ACC112 (cell line): ENCODE measurements around the gene SYTL2.
"Not testable (repeated sequence)": the region's sequence is repeated elsewhere in the genome, so short reads cannot be mapped to it uniquely, and the experiment has no call there.

ENCODE experiments used
- H2AFZ ChIP-seq: fragments of 200-600 bp; sonication (generic); one replicate; pipeline ENCODE4 v1.6.0; 2017; ENCODE audit warnings: antibody characterized with exemption, low read length; ENCODE audit not compliant: unreplicated experiment
- H3K27ac ChIP-seq: fragments of 200-600 bp; sonication (generic); 2 replicates; pipeline ENCODE4 v1.5.1; 2014; ENCODE audit warnings: low read depth, mild to moderate bottlenecking, antibody characterized with exemption, low read length, moderate library complexity
- H3K27me3 ChIP-seq: fragments of 200-600 bp; sonication (generic); 2 replicates; pipeline ENCODE4 v1.6.1; 2014; ENCODE audit warnings: mild to moderate bottlenecking, antibody characterized with exemption, low read length, moderate library complexity, mixed read lengths; ENCODE audit not compliant: insufficient read depth
- H3K36me3 ChIP-seq: fragments of 200-600 bp; sonication (generic); 2 replicates; pipeline ENCODE4 v1.6.1; 2016; ENCODE audit warnings: mild to moderate bottlenecking, antibody characterized with exemption, low read length, moderate library complexity, mixed read lengths; ENCODE audit not compliant: insufficient read depth
- H3K4me1 ChIP-seq: fragments of 200-600 bp; sonication (generic); one replicate; pipeline ENCODE4 v1.6.1; 2016; ENCODE audit warnings: low read length, mixed read lengths; ENCODE audit not compliant: insufficient read depth, unreplicated experiment, control insufficient read depth
- H3K4me3 ChIP-seq: fragments of 200-600 bp; sonication (generic); 2 replicates; pipeline ENCODE4 v1.5.1; 2014; ENCODE audit warnings: mild to moderate bottlenecking, low read depth, low read length
- H3K79me2 ChIP-seq: fragments of 200-600 bp; sonication (generic); one replicate; pipeline ENCODE4 v1.6.0; 2016; ENCODE audit warnings: low read length; ENCODE audit not compliant: control insufficient read depth, unreplicated experiment, insufficient read depth

The SYTL2 gene

DNA sequence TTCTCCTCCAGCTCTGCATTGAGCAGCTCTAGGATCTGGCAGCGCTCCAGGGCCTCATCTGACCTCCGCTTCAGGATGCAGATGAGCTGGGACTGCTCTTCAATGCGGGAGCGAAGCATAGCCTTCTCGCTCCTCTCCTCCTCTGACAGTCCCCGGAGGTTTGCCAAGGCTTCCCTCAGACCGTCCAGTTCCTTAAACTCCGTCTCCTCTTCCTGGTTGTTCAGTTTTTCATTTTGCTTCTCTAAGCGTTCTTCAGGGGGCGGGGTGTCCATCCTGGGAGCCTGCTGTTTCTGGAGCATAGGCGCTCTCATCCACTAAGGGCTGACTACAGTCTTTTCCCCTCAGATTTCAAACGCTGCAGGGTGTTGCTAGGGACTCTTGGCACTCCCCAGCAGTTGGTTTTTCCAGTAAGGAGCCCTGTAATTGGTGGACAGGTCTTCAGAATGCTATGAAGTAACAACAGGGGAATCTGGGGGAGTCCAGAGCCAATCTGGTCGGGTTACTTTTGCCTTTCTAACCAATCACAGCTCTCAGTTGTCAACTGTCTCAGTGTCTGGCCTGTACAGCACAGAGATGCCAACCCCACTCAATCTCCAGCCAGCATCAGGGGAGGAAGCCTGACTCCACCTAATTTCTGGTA is 125.0 kb downstream of the SYTL2 start, which contains the start of gene CCDC89:
Gene CCDC89 (minus strand): TSS at position 376 of the 640 bp plus-strand sequence. CDS start 65 bp downstream, at position 311.
- no peaks in the 10 kb centered on the region for H3K79me2 ChIP-seq
- H3K36me3 ChIP-seq: no peaks in the 10 kb centered on the region
- H2AFZ ChIP-seq: peak within 1 kb of the TSS; percentile 19
- no peak within 1 kb of the TSS for H3K27ac ChIP-seq
- no peaks in the 10 kb centered on the region; the same call in 1 of the 2 replicates for H3K27me3 ChIP-seq
- H3K4me3 ChIP-seq: peak within 1 kb of the TSS; percentile 51
- no peaks in the 10 kb centered on the region for H3K4me1 ChIP-seq

DNA sequence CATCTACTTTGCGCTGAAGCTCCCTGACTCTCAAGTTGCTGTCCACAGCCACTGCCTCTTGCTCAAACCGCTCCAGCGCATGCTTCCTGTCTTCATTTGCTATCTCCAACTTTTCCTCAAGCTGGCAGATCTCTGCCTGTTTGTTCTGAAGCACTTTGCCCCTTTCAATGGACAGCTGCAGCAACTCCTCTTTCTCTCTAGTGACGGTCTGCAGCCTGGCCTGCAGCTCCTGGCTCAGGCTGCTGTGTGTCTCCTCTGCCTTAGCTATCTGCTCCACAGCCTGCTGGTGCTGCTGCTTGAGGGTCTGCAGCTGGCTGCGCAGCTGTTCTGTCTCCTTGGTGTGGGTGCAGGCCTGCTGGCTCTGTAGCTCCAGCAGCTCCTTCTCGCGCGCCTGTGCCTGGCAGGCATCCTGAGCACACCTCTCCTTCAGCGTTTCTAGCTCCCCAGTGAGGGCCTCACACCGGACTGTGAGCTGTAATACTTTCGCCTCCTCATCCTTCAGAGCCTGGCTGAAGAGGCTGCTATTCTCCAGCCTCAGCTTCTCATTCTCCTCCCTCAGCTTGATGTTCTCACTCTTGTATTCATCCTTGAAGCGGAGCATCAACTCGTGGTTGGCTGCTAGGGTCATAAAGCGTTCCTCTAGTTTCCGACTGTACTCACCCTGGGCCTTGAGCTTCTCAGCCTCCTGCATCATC is 125.7 kb downstream of the SYTL2 start:
- Histone ChIP-seq H3K79me2 (no peaks in the 10 kb centered on the region), H2AFZ (peak overlapping the region; percentile 19), H3K4me3 (peak overlapping the region; percentile 51)

DNA sequence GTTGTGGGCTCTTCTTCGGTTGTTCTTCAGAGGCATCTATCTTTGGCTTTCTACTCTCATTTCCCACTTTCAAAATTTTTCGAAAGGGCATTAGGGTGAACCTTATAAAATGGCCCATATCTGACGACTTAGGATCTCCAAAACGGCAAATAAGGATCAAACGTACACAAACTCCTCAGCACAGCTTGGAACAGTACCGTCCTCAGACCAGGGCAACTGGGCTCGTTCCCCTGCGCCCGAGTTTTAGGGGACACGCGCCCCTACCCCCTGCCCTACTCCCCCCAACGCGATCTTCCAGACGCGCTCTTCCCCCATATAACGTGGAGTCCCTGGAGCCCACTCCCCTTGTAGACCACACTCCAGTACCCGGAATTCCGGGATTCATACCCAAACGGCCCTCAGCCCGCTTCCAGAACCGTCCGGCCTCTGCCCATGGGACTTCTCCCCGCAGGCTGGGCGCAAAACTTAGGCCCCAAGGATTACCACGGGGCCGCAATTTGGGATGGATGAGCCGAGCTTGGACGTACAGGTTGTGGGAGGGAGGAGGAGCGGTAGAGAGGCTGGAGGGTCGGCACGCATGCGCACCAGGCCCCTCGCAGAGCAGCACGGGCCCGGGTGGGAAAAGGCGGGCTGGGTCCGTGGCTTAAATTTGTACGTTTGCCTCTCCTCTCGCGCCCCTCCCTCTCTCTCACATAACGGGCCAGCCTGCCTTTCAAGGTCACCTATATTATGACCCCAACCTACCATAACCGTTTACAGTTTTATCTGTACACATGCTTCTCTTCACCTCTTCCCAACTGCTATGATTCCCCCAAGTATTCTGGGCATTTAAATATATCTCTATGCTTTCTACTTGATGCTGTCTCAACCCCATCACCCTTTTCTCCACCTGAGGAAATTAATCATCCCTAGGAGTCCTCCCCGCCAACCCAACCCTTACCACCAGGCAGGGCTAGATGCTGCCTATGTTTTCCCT is 128.3 kb downstream of the SYTL2 start:
- Histone ChIP-seq H2AFZ (peak overlapping the region; percentile 94), H3K27me3 (no peaks in the 10 kb centered on the region), H3K4me3 (peak overlapping the region; percentile 83), H3K79me2 (no peaks in the 10 kb centered on the region), H3K36me3 (no peaks in the 10 kb centered on the region), H3K4me1 (no peaks in the 10 kb centered on the region), H3K27ac (no peak overlapping the region)

More for the DNA sequence above, 125.7 kb downstream of the SYTL2 start:
- Histone ChIP-seq H3K27me3 (no peaks in the 10 kb centered on the region; the same call in 1 of the 2 replicates), H3K27ac (no peak overlapping the region), H3K4me1 (no peaks in the 10 kb centered on the region), H3K36me3 (no peaks in the 10 kb centered on the region)

DNA sequence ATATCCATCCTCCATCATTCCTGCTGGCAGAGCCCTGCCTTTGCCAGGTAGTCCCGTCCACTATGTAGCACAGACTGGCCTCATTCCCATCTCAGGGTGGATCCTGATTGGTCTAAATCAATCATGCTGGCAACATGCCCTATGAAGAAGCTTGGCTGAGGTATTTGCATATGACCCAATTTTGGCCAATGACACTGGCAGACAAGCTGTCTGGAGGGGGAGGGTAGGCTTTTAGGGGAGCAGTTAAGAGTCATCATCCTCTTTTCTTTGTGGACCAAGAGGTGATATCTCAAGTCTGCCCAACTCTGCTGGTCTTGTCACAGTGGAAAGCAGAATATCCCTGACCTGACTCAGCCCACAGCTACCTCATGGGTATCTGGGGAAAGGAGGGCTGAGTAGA is 130.0 kb downstream of the SYTL2 start:
- Histone ChIP-seq H3K36me3 (no peaks in the 10 kb centered on the region), H3K79me2 (no peaks in the 10 kb centered on the region), H3K4me3 (no peak overlapping the region), H3K4me1 (no peaks in the 10 kb centered on the region), H3K27ac (no peak overlapping the region), H2AFZ (no peak overlapping the region), H3K27me3 (no peaks in the 10 kb centered on the region; the same call in 1 of the 2 replicates)

DNA sequence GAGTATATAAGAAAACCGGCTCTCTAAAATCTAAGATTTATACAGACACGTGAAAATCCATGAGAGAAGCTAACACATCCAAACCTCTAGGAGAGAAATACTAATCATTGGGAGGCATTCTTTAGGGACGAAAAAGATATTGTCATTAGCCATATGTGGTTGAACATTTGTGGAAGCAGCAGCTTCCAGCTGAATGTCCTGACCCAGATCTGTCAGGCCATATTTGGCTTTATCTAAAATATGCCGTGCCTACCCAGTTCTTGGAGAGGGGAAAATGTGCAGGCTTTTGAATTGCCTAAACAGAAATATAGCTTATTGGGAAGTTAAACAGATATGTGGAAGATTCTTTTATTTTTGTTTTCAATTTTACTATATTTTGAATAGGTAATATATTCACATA is 131.4 kb downstream of the SYTL2 start:
- no peaks in the 10 kb centered on the region for H3K79me2 ChIP-seq
- H3K4me1 ChIP-seq: no peaks in the 10 kb centered on the region
- H3K27me3 ChIP-seq: peaks cover 3% of the 10 kb centered on the region
- H2AFZ ChIP-seq: no peak overlapping the region
- no peaks in the 10 kb centered on the region for H3K36me3 ChIP-seq
- no peak overlapping the region for H3K27ac ChIP-seq
- H3K4me3 ChIP-seq: no peak overlapping the region

DNA sequence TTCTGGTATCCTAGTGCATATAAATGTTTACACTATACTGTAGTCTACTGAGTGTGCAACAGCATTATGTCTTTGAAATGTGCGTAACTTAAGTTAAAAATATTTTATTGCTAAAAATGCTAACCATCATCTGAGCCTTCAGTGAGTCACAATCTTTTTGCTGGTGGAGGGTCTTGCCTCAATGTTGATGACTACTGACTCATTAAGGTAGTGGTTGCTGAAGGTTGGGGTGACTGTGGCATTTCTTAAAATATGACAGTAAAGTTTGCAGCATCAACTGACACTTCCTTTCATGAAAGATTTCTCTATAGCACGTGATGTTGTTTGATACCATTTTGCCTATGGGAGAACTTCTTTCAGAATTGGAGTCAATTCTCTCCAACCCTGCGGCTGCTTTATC is 137.5 kb downstream of the SYTL2 start:
- Histone ChIP-seq H2AFZ (no peak overlapping the region), H3K4me3 (no peak overlapping the region), H3K27ac (no peak overlapping the region), H3K36me3 (no peaks in the 10 kb centered on the region), H3K4me1 (no peaks in the 10 kb centered on the region), H3K79me2 (no peaks in the 10 kb centered on the region), H3K27me3 (peaks cover 15% of the 10 kb centered on the region)

DNA sequence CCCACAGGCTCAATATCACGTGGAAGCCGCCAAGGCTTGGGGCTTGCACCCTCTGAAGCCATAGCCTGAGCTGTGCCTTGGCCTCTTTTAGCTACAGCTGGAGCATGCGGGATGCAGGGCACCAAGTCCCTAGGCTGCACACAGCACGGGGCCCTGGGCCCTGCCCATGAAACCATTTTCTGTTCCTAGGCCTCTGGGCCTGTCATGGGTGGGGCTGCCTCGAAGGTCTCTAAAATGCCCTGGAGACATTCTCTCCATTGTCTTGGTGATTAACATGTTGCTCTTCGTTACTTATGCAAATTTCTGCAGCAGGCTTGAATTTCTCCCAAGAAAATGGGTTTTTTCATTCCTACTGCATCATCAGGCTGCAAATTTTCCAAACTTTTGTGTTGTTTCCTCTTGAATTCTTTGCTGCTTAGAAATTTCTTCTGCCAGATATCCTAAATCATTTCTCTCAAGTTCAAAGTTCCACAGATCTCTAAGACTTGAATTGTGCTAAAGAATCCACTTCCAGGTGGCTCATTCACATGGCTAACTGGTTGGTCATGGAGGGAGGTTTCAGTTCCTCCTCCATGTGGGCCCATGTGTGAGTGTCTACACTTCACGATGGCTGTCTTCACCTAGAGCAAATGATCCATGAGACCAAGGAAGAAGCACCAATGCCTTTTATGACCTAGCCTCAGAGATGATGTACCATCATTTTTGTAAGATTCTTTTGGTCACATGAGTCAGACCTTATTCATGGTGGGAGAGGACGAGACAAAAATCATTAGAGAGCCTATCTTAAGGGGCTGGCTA is 138.6 kb downstream of the SYTL2 start:
- Histone ChIP-seq H3K36me3 (no peaks in the 10 kb centered on the region), H3K79me2 (no peaks in the 10 kb centered on the region), H3K4me3 (no peak overlapping the region), H3K27ac (no peak overlapping the region), H3K27me3 (peaks cover 15% of the 10 kb centered on the region), H3K4me1 (no peaks in the 10 kb centered on the region), H2AFZ (no peak overlapping the region)

DNA sequence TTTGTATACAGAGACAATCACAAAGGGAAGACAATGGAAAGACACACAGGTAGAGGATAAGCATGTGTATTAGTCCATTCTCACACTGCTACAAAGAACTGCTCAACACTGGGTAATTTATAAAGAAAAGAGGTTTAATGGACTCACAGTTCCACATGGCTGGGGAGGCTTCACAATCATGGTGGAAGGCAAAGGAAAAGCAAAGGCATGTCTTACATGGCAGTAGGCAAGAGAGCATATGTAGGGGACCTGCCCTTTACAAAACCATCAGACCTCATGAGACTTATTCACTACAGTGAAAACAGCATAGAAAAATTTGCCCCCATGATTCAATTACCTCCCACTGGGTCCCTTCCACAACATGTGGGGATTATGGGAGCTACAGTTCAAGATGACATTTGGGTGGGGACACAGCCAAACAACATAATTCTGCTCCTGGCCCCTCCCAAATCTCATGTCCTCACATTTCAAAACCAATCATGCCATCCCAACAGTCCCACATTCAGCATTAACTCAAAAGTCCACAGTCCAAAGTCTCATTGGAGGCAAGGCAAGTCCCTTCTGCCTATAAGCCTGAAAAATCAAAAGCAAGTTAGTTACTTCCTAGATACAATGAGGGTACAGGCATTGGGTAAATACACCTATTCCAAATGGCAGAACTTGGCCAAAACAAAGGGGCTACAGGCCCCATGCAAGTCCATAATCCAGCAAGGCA is 139.8 kb downstream of the SYTL2 start:
- not testable (repeated sequence) for H3K79me2 ChIP-seq, H3K36me3 ChIP-seq, H3K4me1 ChIP-seq, H3K4me3 ChIP-seq, H3K27ac ChIP-seq, H2AFZ ChIP-seq
- peaks cover 15% of the 10 kb centered on the region for H3K27me3 ChIP-seq

DNA sequence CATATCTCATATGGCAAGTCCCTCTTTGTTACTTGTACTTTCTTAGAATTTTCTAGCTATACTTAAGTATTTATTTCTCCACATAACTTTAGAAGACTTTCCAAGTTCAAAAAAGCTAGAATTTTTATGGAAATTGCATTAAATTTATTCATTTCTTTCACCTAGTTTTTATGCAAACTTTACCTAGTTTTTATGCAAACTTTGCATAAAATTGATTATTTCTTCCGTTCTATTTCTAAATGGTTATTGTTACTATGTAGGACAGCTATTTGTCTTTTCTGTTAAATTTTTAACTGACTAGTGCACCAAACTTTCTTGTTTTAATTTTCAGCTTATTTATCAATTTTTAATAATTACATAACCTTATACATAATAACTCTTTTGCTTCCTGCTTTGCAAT is 142.8 kb downstream of the SYTL2 start:
- Histone ChIP-seq H3K79me2 (peaks cover 16% of the 10 kb centered on the region), H3K27ac (no peak overlapping the region), H3K4me1 (no peaks in the 10 kb centered on the region), H3K4me3 (no peak overlapping the region), H3K27me3 (0 out of 2 replicates have a peak, but pooled peaks cover 3% of the 10 kb centered on the region), H3K36me3 (peaks cover 1% of the 10 kb centered on the region; the same call in 1 of the 2 replicates), H2AFZ (no peak overlapping the region)
